Dendritic cell treated with granulocyte-macrophage colony-stimulating factor and Interleukin-4, amounts not matched to agents 40 ng/mL and 50 ng/mL, for 4 days (primary cell): ENCODE data around the gene TGFBR3L.
A peak's percentile ranks its signal among the peaks of the same experiment; 100 is the strongest.

Experiments
- H3K27ac Mint-ChIP-seq: one replicate; pipeline ENCODE4 v1.8.0; 2022; ENCODE audit warnings: mild to moderate bottlenecking, mixed read lengths
- H3K27me3 Mint-ChIP-seq: one replicate; pipeline ENCODE4 v1.8.0; 2022; ENCODE audit warnings: mild to moderate bottlenecking, mixed read lengths
- H3K36me3 Mint-ChIP-seq: one replicate; pipeline ENCODE4 v1.8.0; 2022; ENCODE audit warnings: low read depth, mixed read lengths
- H3K4me1 Mint-ChIP-seq: one replicate; pipeline ENCODE4 v1.8.0; 2022; ENCODE audit warnings: low read depth, mixed read lengths
- H3K4me3 Mint-ChIP-seq: one replicate; pipeline ENCODE4 v1.8.0; 2022; ENCODE audit warnings: mild to moderate bottlenecking, moderate library complexity, mixed read lengths
- H3K9me3 Mint-ChIP-seq: one replicate; pipeline ENCODE4 v1.8.0; 2022; ENCODE audit warnings: mixed read lengths
- intact Hi-C: fragments of 100-400 bp; cut with micrococcal nuclease; formaldehyde crosslinking; loops from one replicate; pipeline ENCODE4 v1.15.0; 2022

TGFBR3L gene

GRCh38 chr19:7904074-7905020 is 10.3 kb upstream of the TGFBR3L start:
- peak overlapping the region; percentile 86 for H3K4me3 Mint-ChIP-seq
- H3K27ac Mint-ChIP-seq = peak overlapping the region; percentile 86
- peaks cover 45% of the 10 kb centered on the region for H3K4me1 Mint-ChIP-seq

GRCh38 chr19:7905268-7905667 is 9.4 kb upstream of the TGFBR3L start:
- Mint-ChIP-seq H3K36me3 (peaks cover 61% of the 10 kb centered on the region), H3K4me1 (peaks cover 45% of the 10 kb centered on the region), H3K9me3 (no peaks in the 10 kb centered on the region), H3K4me3 (peak overlapping the region; percentile 86), H3K27ac (peak overlapping the region; percentile 86), H3K27me3 (peaks cover 7% of the 10 kb centered on the region)
- intact Hi-C loops = no loop called here

More at GRCh38 chr19:7904074-7905020, 10.3 kb upstream of the TGFBR3L start:
- Mint-ChIP-seq H3K36me3 (peaks cover 51% of the 10 kb centered on the region), H3K27me3 (peaks cover 15% of the 10 kb centered on the region), H3K9me3 (no peaks in the 10 kb centered on the region)
- intact Hi-C loops = no loop called here

- Mint-ChIP-seq H3K27me3 (peaks cover 3% of the 10 kb centered on the region), H3K27ac (peak overlapping the region; percentile 86), H3K4me1 (peaks cover 45% of the 10 kb centered on the region), H3K9me3 (no peaks in the 10 kb centered on the region), H3K4me3 (peak overlapping the region; percentile 33), H3K36me3 (peaks cover 67% of the 10 kb centered on the region)
- intact Hi-C loops = no loop called here
Observed at GRCh38 chr19:7905859-7906258, 8.8 kb upstream of the TGFBR3L start.

- H3K4me1 Mint-ChIP-seq = peaks cover 45% of the 10 kb centered on the region
- H3K4me3 Mint-ChIP-seq = no peak overlapping the region
- H3K9me3 Mint-ChIP-seq = no peaks in the 10 kb centered on the region
- H3K36me3 Mint-ChIP-seq = peaks cover 79% of the 10 kb centered on the region
- no peak overlapping the region for H3K27ac Mint-ChIP-seq
- intact Hi-C loops = no loop called here
- H3K27me3 Mint-ChIP-seq = peaks cover 3% of the 10 kb centered on the region
Observed at GRCh38 chr19:7907122-7907521, 7.5 kb upstream of the TGFBR3L start.

GRCh38 chr19:7907544-7907943 is 7.1 kb upstream of the TGFBR3L start:
- H3K36me3 Mint-ChIP-seq = peaks cover 83% of the 10 kb centered on the region
- peaks cover 2% of the 10 kb centered on the region for H3K27me3 Mint-ChIP-seq
- peaks cover 43% of the 10 kb centered on the region for H3K4me1 Mint-ChIP-seq
- H3K4me3 Mint-ChIP-seq = no peak overlapping the region
- intact Hi-C loops = no loop called here
- no peaks in the 10 kb centered on the region for H3K9me3 Mint-ChIP-seq
- no peak overlapping the region for H3K27ac Mint-ChIP-seq

GRCh38 chr19:7908078-7908699 is 6.4 kb upstream of the TGFBR3L start:
- Mint-ChIP-seq H3K4me1 (peaks cover 41% of the 10 kb centered on the region), H3K4me3 (no peak overlapping the region), H3K9me3 (no peaks in the 10 kb centered on the region), H3K36me3 (peaks cover 90% of the 10 kb centered on the region), H3K27ac (no peak overlapping the region), H3K27me3 (peaks cover 5% of the 10 kb centered on the region)
- intact Hi-C loops = no loop called here

- Mint-ChIP-seq H3K4me1 (peaks cover 39% of the 10 kb centered on the region), H3K36me3 (peaks cover 97% of the 10 kb centered on the region), H3K27me3 (peaks cover 11% of the 10 kb centered on the region), H3K9me3 (no peaks in the 10 kb centered on the region), H3K27ac (no peak overlapping the region), H3K4me3 (no peak overlapping the region)
- intact Hi-C loops = no loop called here
Observed at GRCh38 chr19:7908742-7909461, 5.7 kb upstream of the TGFBR3L start.

- H3K4me1 Mint-ChIP-seq = peaks cover 36% of the 10 kb centered on the region
- H3K9me3 Mint-ChIP-seq = no peaks in the 10 kb centered on the region
- no peak overlapping the region for H3K4me3 Mint-ChIP-seq
- no peak overlapping the region for H3K27ac Mint-ChIP-seq
- peaks cover 17% of the 10 kb centered on the region for H3K27me3 Mint-ChIP-seq
- H3K36me3 Mint-ChIP-seq = peaks cover 99% of the 10 kb centered on the region
- intact Hi-C loops = no loop called here
Observed at GRCh38 chr19:7909471-7910067, 5.1 kb upstream of the TGFBR3L start.

GRCh38 chr19:7910321-7911161 is 4.1 kb upstream of the TGFBR3L start:
- peaks cover 26% of the 10 kb centered on the region for H3K27me3 Mint-ChIP-seq
- H3K36me3 Mint-ChIP-seq = peaks cover 89% of the 10 kb centered on the region
- intact Hi-C loops = no loop called here
- peaks cover 32% of the 10 kb centered on the region for H3K4me1 Mint-ChIP-seq
- H3K9me3 Mint-ChIP-seq = no peaks in the 10 kb centered on the region
- no peak overlapping the region for H3K27ac Mint-ChIP-seq
- H3K4me3 Mint-ChIP-seq = no peak overlapping the region

- H3K36me3 Mint-ChIP-seq = peaks cover 78% of the 10 kb centered on the region
- no peaks in the 10 kb centered on the region for H3K9me3 Mint-ChIP-seq
- H3K4me1 Mint-ChIP-seq = peaks cover 30% of the 10 kb centered on the region
- H3K27ac Mint-ChIP-seq = no peak overlapping the region
- H3K4me3 Mint-ChIP-seq = no peak overlapping the region
- H3K27me3 Mint-ChIP-seq = peaks cover 36% of the 10 kb centered on the region
- intact Hi-C loops = no loop called here
Observed at GRCh38 chr19:7911508-7912143, 3.0 kb upstream of the TGFBR3L start.

GRCh38 chr19:7912144-7912696 is 2.4 kb upstream of the TGFBR3L start:
- Mint-ChIP-seq H3K4me3 (no peak overlapping the region), H3K27ac (no peak overlapping the region), H3K9me3 (no peaks in the 10 kb centered on the region), H3K4me1 (peaks cover 29% of the 10 kb centered on the region), H3K36me3 (peaks cover 72% of the 10 kb centered on the region), H3K27me3 (peaks cover 42% of the 10 kb centered on the region)
- intact Hi-C loops = no loop called here

- Mint-ChIP-seq H3K27me3 (peaks cover 47% of the 10 kb centered on the region), H3K27ac (no peak overlapping the region), H3K9me3 (no peaks in the 10 kb centered on the region)
Observed at GRCh38 chr19:7912697-7913564, 1.7 kb upstream of the TGFBR3L start.

More at GRCh38 chr19:7912697-7913564, 1.7 kb upstream of the TGFBR3L start:
- Mint-ChIP-seq H3K36me3 (peaks cover 65% of the 10 kb centered on the region), H3K4me1 (peaks cover 29% of the 10 kb centered on the region), H3K4me3 (no peak overlapping the region)
- intact Hi-C loops = no loop called here
